K562 (cell line): ENCODE data around the gene POMGNT1. TPM values are rescaled to one million over a fixed set of nuclear protein-coding genes. Genes with fewer than 3 reads are reported as not detected.

ENCODE experiments used
- BACH1 ChIP-seq: fragments of 200-800 bp; sonication (Bioruptor generic); IDR thresholded peaks from 2 replicates; pipeline ENCODE4 v1.6.1; 2016; ENCODE audit warnings: missing genetic modification characterization, missing compliant biosample characterization
- EP400 ChIP-seq: fragments of 450-650 bp; IDR thresholded peaks from 2 replicates; pipeline ENCODE4 v1.6.1; 2017; ENCODE audit warnings: antibody characterized with exemption, mild to moderate bottlenecking, moderate library complexity
- GATA2 ChIP-seq: sonication (generic); formaldehyde crosslinking; IDR thresholded peaks from 2 replicates; pipeline ENCODE4 v1.4.0; 2020; ENCODE audit warnings: mild to moderate bottlenecking, missing genetic modification reagents
- NELFE ChIP-seq: IDR thresholded peaks from 2 replicates; pipeline ENCODE4 v1.6.1; 2011; ENCODE audit warnings: mild to moderate bottlenecking; ENCODE audit not compliant: insufficient read depth, insufficient read length
- NEUROD1 ChIP-seq: fragments of 150-350 bp; IDR thresholded peaks from 2 replicates; pipeline ENCODE4 v1.6.1; 2014; ENCODE audit warnings: borderline replicate concordance, low read length, low read depth; ENCODE audit not compliant: partially characterized antibody
- SPI1 ChIP-seq: IDR thresholded peaks from 2 replicates; pipeline ENCODE4 v1.6.1; 2011; ENCODE audit warnings: low read depth, low read length, control low read depth, borderline replicate concordance
- TEAD2 ChIP-seq: fragments of 450-650 bp; IDR thresholded peaks from 2 replicates; pipeline ENCODE4 v1.6.1; 2016; ENCODE audit warnings: missing genetic modification characterization, control low read depth, missing compliant biosample characterization
- WHSC1 ChIP-seq: IDR thresholded peaks from one replicate; pipeline ENCODE4 v1.6.1; 2012; ENCODE audit warnings: low read length, control low read depth, inconsistent platforms
- XRCC4 ChIP-seq: IDR thresholded peaks from one replicate; pipeline ENCODE4 v1.6.1; 2011; ENCODE audit not compliant: insufficient read depth, insufficient read length; ENCODE audit errors: extremely low read depth
- ZFX ChIP-seq: sonication (generic); formaldehyde crosslinking; IDR thresholded peaks from 2 replicates; pipeline ENCODE4 v1.8.0; 2022; ENCODE audit warnings: mild to moderate bottlenecking, missing genetic modification reagents, moderate library complexity
- ZKSCAN3 ChIP-seq: fragments of 250-450 bp; sonication (Bioruptor Pico); IDR thresholded peaks from 2 replicates; pipeline ENCODE4 v1.4.0; 2020
- ZNF507 ChIP-seq: conservative IDR thresholded peaks from 2 replicates; pipeline ENCODE4 v1.6.1; 2017; ENCODE audit warnings: missing genetic modification characterization, missing compliant biosample characterization
- polyA plus RNA-seq, 8 experiments: library from polyadenylated mRNA; depleted of rRNA in 4 of 8; stranded (reverse) in 5 of 8; unstranded in 3 of 8; fragments of >200 nt; fragmentation: Nextera tagmentation in 2 of 8; fragmentation: Illumina TruSeq in 1 of 8; extraction: Ambion mirVana in 2 of 8; extraction: Trizol in 1 of 8; gene quantifications; 2 replicates each; pipeline versions ENCODE4 v1.2.1 to v1.2.3, GENCODE V29; 2011 to 2014; ENCODE audit warnings: inconsistent platforms in 1 of 8, missing spikeins in 1 of 8
- total RNA-seq, 7 experiments: library from RNA; depleted of rRNA in 6 of 7; stranded (reverse); fragments of >200 nt in 6 of 7; fragmentation: Illumina TruSeq in 2 of 7; extraction: Trizol in 2 of 7; gene quantifications; 2 replicates each; pipeline versions ENCODE4 v1.2.1 to v1.2.3, GENCODE V29; 2011 to 2021; ENCODE audit warnings: low replicate concordance in 1 of 7
- TF ChIP-seq, protein P1 (sequence below), 2 experiments: IDR thresholded peaks; 2 replicates each; pipeline ENCODE4 v1.6.1; 2011; ENCODE audit warnings: borderline replicate concordance in 1 of 2, control low read depth in 1 of 2, low read depth in 1 of 2, low read length in 1 of 2, mild to moderate bottlenecking in 1 of 2, mixed read lengths in 1 of 2, moderate library complexity in 1 of 2; ENCODE audit not compliant: insufficient read depth in 1 of 2, insufficient read length in 1 of 2, poor library complexity in 1 of 2, severe bottlenecking in 1 of 2; ENCODE audit errors: extremely low read depth in 1 of 2
- TF ChIP-seq, protein P2 (sequence below): sonication (generic); formaldehyde crosslinking; IDR thresholded peaks from 2 replicates; pipeline ENCODE4 v1.9.0; 2022; ENCODE audit warnings: mild to moderate bottlenecking, missing genetic modification reagents
- TF ChIP-seq, protein P3 (sequence below): fragments of 450-650 bp; conservative IDR thresholded peaks from 2 replicates; pipeline ENCODE4 v1.6.1; 2016; ENCODE audit warnings: missing genetic modification characterization, low read depth, mild to moderate bottlenecking, missing compliant biosample characterization, moderate library complexity
- TF ChIP-seq, protein P4 (sequence below): sonication (generic); formaldehyde crosslinking; IDR thresholded peaks from 2 replicates; pipeline ENCODE4 v1.8.0; 2023; ENCODE audit warnings: mild to moderate bottlenecking, missing genetic modification reagents
- TF ChIP-seq, protein P5 (sequence below): fragments of 450-650 bp; formaldehyde crosslinking; IDR thresholded peaks from 2 replicates; pipeline ENCODE4 v1.4.0; 2020; ENCODE audit warnings: mild to moderate bottlenecking
- TF ChIP-seq, protein P6 (sequence below): sonication (generic); formaldehyde crosslinking; IDR thresholded peaks from 2 replicates; pipeline ENCODE4 v1.8.0; 2022; ENCODE audit warnings: mild to moderate bottlenecking, low read depth, missing genetic modification reagents
- TF ChIP-seq, protein P7 (sequence below): sonication (generic); formaldehyde crosslinking; IDR thresholded peaks from 2 replicates; pipeline ENCODE4 v1.9.0; 2022; ENCODE audit warnings: mild to moderate bottlenecking, missing genetic modification reagents

POMGNT1 gene
- total and polyA plus RNA-seq, 9 of the 15 experiments (the other 6 are each of a cell fraction or from before 2014, with no cell fraction given): 14.1 to 58.9 (median 37.8) TPM

DNA sequence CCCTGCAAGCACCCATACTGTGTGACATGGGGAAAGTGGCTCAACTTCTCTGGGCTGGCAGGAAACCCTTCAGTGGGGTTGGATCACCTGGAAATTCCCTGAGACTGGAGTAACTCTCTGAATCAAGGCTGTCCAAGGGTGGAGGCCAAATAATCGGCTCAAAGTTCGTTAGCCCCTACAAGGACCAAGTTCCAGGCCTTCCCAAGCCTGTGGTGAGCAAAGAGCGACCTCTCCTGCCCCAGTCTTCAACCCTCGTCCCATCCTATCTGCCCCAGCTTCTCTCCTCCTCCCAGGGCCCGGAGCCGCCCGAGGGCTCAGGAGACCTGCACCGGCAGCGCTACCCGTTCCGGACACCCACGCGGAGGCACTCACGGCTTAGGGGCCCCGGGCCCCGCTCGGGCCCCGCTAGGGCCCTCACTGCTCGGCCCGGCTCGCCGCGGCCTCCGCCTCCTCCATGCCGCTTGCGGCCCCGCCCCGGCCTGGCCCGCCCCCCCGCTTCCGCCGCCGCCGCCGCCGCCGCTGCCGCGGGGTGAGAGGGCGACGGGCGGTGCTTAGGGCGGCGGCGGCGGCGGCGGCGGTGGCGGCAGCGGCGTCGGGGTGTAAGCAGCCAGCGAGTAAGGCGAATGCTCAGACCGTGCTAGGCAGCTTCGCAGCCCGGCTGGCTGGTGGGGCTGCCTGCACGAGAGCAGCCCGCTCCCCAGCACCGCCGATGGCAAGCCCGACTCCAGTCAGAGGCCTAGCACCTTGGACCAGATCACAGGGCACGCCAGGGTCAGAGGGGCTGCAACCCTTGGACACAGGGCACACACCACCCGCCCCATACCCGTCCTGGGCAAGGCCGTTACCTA, at the start of gene POMGNT1 (continued):
- TF ChIP-seq, protein P1, sequence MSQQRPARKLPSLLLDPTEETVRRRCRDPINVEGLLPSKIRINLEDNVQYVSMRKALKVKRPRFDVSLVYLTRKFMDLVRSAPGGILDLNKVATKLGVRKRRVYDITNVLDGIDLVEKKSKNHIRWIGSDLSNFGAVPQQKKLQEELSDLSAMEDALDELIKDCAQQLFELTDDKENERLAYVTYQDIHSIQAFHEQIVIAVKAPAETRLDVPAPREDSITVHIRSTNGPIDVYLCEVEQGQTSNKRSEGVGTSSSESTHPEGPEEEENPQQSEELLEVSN (IDR thresholded peaks at IDR 0.05; ENCODE audit: borderline replicate concordance in 1 of 2, extremely low read depth in 1 of 2, insufficient read depth in 1 of 2, insufficient read length in 1 of 2, low read depth in 1 of 2, low read length in 1 of 2, poor library complexity in 1 of 2, severe bottlenecking in 1 of 2): peak; percentile 31 to 68
- TF ChIP-seq, protein P2, sequence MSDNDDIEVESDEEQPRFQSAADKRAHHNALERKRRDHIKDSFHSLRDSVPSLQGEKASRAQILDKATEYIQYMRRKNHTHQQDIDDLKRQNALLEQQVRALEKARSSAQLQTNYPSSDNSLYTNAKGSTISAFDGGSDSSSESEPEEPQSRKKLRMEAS (CRISPR knock-in tag): peak; percentile 37; the same call in 1 of the 2 replicates
- no peak for TF ChIP-seq GATA2
- TF ChIP-seq, protein P3, sequence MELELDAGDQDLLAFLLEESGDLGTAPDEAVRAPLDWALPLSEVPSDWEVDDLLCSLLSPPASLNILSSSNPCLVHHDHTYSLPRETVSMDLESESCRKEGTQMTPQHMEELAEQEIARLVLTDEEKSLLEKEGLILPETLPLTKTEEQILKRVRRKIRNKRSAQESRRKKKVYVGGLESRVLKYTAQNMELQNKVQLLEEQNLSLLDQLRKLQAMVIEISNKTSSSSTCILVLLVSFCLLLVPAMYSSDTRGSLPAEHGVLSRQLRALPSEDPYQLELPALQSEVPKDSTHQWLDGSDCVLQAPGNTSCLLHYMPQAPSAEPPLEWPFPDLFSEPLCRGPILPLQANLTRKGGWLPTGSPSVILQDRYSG (tag): no peak
- TF ChIP-seq NEUROD1: peak; percentile 6
- TF ChIP-seq, protein P4, sequence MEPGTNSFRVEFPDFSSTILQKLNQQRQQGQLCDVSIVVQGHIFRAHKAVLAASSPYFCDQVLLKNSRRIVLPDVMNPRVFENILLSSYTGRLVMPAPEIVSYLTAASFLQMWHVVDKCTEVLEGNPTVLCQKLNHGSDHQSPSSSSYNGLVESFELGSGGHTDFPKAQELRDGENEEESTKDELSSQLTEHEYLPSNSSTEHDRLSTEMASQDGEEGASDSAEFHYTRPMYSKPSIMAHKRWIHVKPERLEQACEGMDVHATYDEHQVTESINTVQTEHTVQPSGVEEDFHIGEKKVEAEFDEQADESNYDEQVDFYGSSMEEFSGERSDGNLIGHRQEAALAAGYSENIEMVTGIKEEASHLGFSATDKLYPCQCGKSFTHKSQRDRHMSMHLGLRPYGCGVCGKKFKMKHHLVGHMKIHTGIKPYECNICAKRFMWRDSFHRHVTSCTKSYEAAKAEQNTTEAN (CRISPR knock-in tag): no peak
- TF ChIP-seq BACH1 (tag): no peak
- TF ChIP-seq, protein P5, sequence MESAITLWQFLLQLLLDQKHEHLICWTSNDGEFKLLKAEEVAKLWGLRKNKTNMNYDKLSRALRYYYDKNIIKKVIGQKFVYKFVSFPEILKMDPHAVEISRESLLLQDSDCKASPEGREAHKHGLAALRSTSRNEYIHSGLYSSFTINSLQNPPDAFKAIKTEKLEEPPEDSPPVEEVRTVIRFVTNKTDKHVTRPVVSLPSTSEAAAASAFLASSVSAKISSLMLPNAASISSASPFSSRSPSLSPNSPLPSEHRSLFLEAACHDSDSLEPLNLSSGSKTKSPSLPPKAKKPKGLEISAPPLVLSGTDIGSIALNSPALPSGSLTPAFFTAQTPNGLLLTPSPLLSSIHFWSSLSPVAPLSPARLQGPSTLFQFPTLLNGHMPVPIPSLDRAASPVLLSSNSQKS (CRISPR knock-in tag): no peak
- TF ChIP-seq, protein P6, sequence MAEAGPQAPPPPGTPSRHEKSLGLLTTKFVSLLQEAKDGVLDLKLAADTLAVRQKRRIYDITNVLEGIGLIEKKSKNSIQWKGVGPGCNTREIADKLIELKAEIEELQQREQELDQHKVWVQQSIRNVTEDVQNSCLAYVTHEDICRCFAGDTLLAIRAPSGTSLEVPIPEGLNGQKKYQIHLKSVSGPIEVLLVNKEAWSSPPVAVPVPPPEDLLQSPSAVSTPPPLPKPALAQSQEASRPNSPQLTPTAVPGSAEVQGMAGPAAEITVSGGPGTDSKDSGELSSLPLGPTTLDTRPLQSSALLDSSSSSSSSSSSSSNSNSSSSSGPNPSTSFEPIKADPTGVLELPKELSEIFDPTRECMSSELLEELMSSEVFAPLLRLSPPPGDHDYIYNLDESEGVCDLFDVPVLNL (CRISPR knock-in tag): no peak; the same call in 1 of the 2 replicates
- no peak for TF ChIP-seq WHSC1
- TF ChIP-seq, protein P7, sequence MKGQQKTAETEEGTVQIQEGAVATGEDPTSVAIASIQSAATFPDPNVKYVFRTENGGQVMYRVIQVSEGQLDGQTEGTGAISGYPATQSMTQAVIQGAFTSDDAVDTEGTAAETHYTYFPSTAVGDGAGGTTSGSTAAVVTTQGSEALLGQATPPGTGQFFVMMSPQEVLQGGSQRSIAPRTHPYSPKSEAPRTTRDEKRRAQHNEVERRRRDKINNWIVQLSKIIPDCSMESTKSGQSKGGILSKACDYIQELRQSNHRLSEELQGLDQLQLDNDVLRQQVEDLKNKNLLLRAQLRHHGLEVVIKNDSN (CRISPR knock-in tag): no peak
- no peak for TF ChIP-seq TEAD2
- no peak for TF ChIP-seq XRCC4
- TF ChIP-seq ZFX: peak; percentile 95
- peak; percentile 36; the same call in 1 of the 2 replicates for TF ChIP-seq EP400
- no peak for TF ChIP-seq SPI1
- TF ChIP-seq ZNF507 (tag): no peak
- no peak for TF ChIP-seq NELFE
- no peak for TF ChIP-seq ZKSCAN3 (CRISPR knock-in tag)
